Measurements from ENCODE around the gene MYCBPAP. TPM values are rescaled to one million over a fixed set of nuclear protein-coding genes. Genes with fewer than 3 reads are reported as not detected.
"Not testable (repeated sequence)": the region's sequence is repeated elsewhere in the genome, so short reads cannot be mapped to it uniquely, and the experiment has no call there.

MYCBPAP gene
- polyA plus RNA-seq, 3 donors, result not detected

- Histone ChIP-seq H3K79me2 (ENCODE audit: insufficient read depth, low read length) (no peaks in the 10 kb centered on the region), H3K4me1 (ENCODE audit: control insufficient read depth in 1 of 2, insufficient read depth in 2 of 2, low read length in 2 of 2) (peaks cover 5 to 10% of the 10 kb centered on the region in 2 donors), H3K27me3 (ENCODE audit: control insufficient read depth in 2 of 2, insufficient read depth in 2 of 2, low read length in 2 of 2) (peaks cover 12 to 41% of the 10 kb centered on the region in 2 donors), H3K36me3 (replicated peaks in 1 of 2; ENCODE audit: control insufficient read depth in 1 of 2, insufficient read depth in 2 of 2, low read length in 2 of 2) (no peaks in the 10 kb centered on the region), H3K9me3 (replicated peaks in 1 of 2; ENCODE audit: control insufficient read depth in 1 of 2, insufficient read depth in 1 of 2, low read length in 2 of 2) (no peaks in the 10 kb centered on the region), H4K20me1 (ENCODE audit: insufficient read depth, low read length) (no peaks in the 10 kb centered on the region), H3K4me3 (replicated peaks in 1 of 3; ENCODE audit: low read depth in 2 of 3, low read length in 3 of 3) (no peak overlapping the region), H3K27ac (ENCODE audit: low read depth in 1 of 2, low read length in 2 of 2) (no peak overlapping the region), H3K9ac (ENCODE audit: insufficient read depth, low read length, poor library complexity, severe bottlenecking) (no peak overlapping the region), H2AFZ (ENCODE audit: insufficient read depth, low read depth, low read length, poor library complexity, severe bottlenecking) (no peak overlapping the region), H3K4me2 (replicated peaks; ENCODE audit: extremely low read depth, low read length, poor library complexity, severe bottlenecking) (no peak overlapping the region)
- H3K36me3 Mint-ChIP-seq, result peaks cover under 1 to 15% of the 10 kb centered on the region in 2 donors
- peak overlapping the region in 1 of 7 donors; percentile 48 for H3K27ac Mint-ChIP-seq
- H3K27me3 Mint-ChIP-seq (ENCODE audit: low read depth in 3 of 3), result peaks cover 43 to 49% (median 48%) of the 10 kb centered on the region in 3 donors
- 60% methylated on average over 21 of the region's 22 CpGs for WGBS (ENCODE audit: insufficient coverage)
- peaks cover 0 to 7% (median 3%) of the 10 kb centered on the region in 7 donors for H3K9me3 Mint-ChIP-seq
- TF ChIP-seq CTCF (IDR thresholded peaks at IDR 0.05), result no peak
- intact Hi-C loops (cut with micrococcal nuclease), result no loop called here
- no peak overlapping the region for H3K4me3 Mint-ChIP-seq
- no peak for DNase-seq
- H3K4me1 Mint-ChIP-seq, result peaks cover 9% of the 10 kb centered on the region
These were observed 37.0 kb upstream of the MYCBPAP start for GRCh38 chr17:50471009-50471905.

GRCh38 chr17:50472286-50472685, 36.0 kb upstream of the MYCBPAP start:
- Mint-ChIP-seq H3K4me3 (no peak overlapping the region), H3K9me3 (peaks cover 0 to 7% (median 3%) of the 10 kb centered on the region in 7 donors), H3K36me3 (peaks cover 3 to 15% of the 10 kb centered on the region in 2 donors), H3K27me3 (ENCODE audit: low read depth in 3 of 3) (peaks cover 35 to 55% (median 53%) of the 10 kb centered on the region in 3 donors), H3K27ac (no peak overlapping the region), H3K4me1 (peaks cover 5% of the 10 kb centered on the region)
- intact Hi-C loops (cut with micrococcal nuclease), result no loop called here
- no peak overlapping the region for H3K9ac ChIP-seq (ENCODE audit: insufficient read depth, low read length, poor library complexity, severe bottlenecking)
- WGBS (ENCODE audit: insufficient coverage), result 96% methylated on average over 9 of the region's 10 CpGs
- H3K4me3 ChIP-seq (replicated peaks in 1 of 3; ENCODE audit: low read depth in 2 of 3, low read length in 3 of 3), result no peak overlapping the region
- H3K27ac ChIP-seq (ENCODE audit: low read depth in 1 of 2, low read length in 2 of 2), result no peak overlapping the region
- H3K79me2 ChIP-seq (ENCODE audit: insufficient read depth, low read length), result no peaks in the 10 kb centered on the region
- H3K27me3 ChIP-seq (ENCODE audit: control insufficient read depth in 2 of 2, insufficient read depth in 2 of 2, low read length in 2 of 2), result peaks cover 12 to 44% of the 10 kb centered on the region in 2 donors
- peaks cover 5 to 10% of the 10 kb centered on the region in 2 donors for H3K4me1 ChIP-seq (ENCODE audit: control insufficient read depth in 1 of 2, insufficient read depth in 2 of 2, low read length in 2 of 2)
- H4K20me1 ChIP-seq (ENCODE audit: insufficient read depth, low read length), result no peaks in the 10 kb centered on the region
- no peak for TF ChIP-seq CTCF (IDR thresholded peaks at IDR 0.05)
- no peak overlapping the region for H2AFZ ChIP-seq (ENCODE audit: insufficient read depth, low read depth, low read length, poor library complexity, severe bottlenecking)
- no peak overlapping the region for H3K4me2 ChIP-seq (replicated peaks; ENCODE audit: extremely low read depth, low read length, poor library complexity, severe bottlenecking)
- no peaks in the 10 kb centered on the region for H3K36me3 ChIP-seq (replicated peaks in 1 of 2; ENCODE audit: control insufficient read depth in 1 of 2, insufficient read depth in 2 of 2, low read length in 2 of 2)
- no peaks in the 10 kb centered on the region for H3K9me3 ChIP-seq (replicated peaks in 1 of 2; ENCODE audit: control insufficient read depth in 1 of 2, insufficient read depth in 1 of 2, low read length in 2 of 2)
- DNase-seq, result no peak

GRCh38 chr17:50472761-50473161, 35.5 kb upstream of the MYCBPAP start:
- H4K20me1 ChIP-seq (ENCODE audit: insufficient read depth, low read length); H3K4me3 Mint-ChIP-seq; H3K4me2 ChIP-seq (replicated peaks; ENCODE audit: extremely low read depth, low read length, poor library complexity, severe bottlenecking); DNase-seq; H3K9me3 Mint-ChIP-seq; H3K27ac Mint-ChIP-seq; H3K9ac ChIP-seq (ENCODE audit: insufficient read depth, low read length, poor library complexity, severe bottlenecking); intact Hi-C loops (cut with micrococcal nuclease); H3K4me1 ChIP-seq (ENCODE audit: control insufficient read depth in 1 of 2, insufficient read depth in 2 of 2, low read length in 2 of 2); H3K79me2 ChIP-seq (ENCODE audit: insufficient read depth, low read length); H3K9me3 ChIP-seq (replicated peaks in 1 of 2; ENCODE audit: control insufficient read depth in 1 of 2, insufficient read depth in 1 of 2, low read length in 2 of 2); H3K27ac ChIP-seq (ENCODE audit: low read depth in 1 of 2, low read length in 2 of 2); H3K36me3 ChIP-seq (replicated peaks in 1 of 2; ENCODE audit: control insufficient read depth in 1 of 2, insufficient read depth in 2 of 2, low read length in 2 of 2); H2AFZ ChIP-seq (ENCODE audit: insufficient read depth, low read depth, low read length, poor library complexity, severe bottlenecking); H3K4me3 ChIP-seq (replicated peaks in 1 of 3; ENCODE audit: low read depth in 2 of 3, low read length in 3 of 3); H3K4me1 Mint-ChIP-seq: not testable (repeated sequence)
- Mint-ChIP-seq H3K27me3 (ENCODE audit: low read depth in 3 of 3) (peaks cover 31 to 54% (median 49%) of the 10 kb centered on the region in 3 donors), H3K36me3 (peaks cover 3 to 15% of the 10 kb centered on the region in 2 donors)
- H3K27me3 ChIP-seq (ENCODE audit: control insufficient read depth in 2 of 2, insufficient read depth in 2 of 2, low read length in 2 of 2), result peaks cover 12 to 39% of the 10 kb centered on the region in 2 donors
- WGBS (ENCODE audit: insufficient coverage), result 92% methylated on average over 10 of the region's 13 CpGs
